GM18870 (cell line): Measurements from ENCODE around the gene RORB.

Experiments
- ATAC-seq: cut with Tn5 transposase; IDR thresholded peaks from one replicate; pipeline ENCODE4 v1.9.1; 2021; ENCODE audit warnings: moderate library complexity; ENCODE audit not compliant: unreplicated experiment

RORB gene

DNA sequence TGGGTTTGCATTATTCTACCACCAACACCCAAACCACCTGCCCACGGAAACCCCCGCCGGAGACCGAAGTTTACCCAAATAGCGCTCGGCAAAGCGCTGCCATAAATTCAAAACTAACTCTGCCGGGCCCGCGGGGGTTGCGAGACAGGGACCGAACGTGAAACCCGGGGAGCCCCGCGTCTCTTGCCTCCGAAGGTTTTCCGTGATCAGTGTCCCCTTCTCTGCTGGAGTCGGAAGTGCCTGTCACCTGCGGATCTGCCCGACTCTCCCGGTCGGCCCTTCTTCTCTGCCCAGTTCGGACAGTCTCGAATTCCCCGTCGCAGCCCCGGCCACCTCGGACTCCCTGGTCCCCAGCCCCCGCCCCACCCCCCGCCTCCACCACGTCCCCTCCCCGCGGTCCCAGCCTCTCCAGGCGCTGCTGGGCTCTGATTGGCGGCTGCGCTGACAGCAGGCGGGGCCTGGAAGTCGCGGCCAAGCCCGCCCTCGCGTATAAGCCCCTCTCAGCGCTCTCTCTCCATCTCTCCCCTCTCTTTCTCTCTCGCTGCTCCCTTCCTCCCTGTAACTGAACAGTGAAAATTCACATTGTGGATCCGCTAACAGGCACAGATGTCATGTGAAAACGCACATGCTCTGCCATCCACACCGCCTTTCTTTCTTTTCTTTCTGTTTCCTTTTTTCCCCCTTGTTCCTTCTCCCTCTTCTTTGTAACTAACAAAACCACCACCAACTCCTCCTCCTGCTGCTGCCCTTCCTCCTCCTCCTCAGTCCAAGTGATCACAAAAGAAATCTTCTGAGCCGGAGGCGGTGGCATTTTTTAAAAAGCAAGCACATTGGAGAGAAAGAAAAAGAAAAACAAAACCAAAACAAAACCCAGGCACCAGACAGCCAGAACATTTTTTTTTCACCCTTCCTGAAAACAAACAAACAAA, at the start of gene RORB:
RORB (plus strand) TSS at position 517 of the 929 bp plus-strand sequence. CDS start 642 bp downstream, outside the sequence.
- ATAC-seq: peak; percentile 43

DNA sequence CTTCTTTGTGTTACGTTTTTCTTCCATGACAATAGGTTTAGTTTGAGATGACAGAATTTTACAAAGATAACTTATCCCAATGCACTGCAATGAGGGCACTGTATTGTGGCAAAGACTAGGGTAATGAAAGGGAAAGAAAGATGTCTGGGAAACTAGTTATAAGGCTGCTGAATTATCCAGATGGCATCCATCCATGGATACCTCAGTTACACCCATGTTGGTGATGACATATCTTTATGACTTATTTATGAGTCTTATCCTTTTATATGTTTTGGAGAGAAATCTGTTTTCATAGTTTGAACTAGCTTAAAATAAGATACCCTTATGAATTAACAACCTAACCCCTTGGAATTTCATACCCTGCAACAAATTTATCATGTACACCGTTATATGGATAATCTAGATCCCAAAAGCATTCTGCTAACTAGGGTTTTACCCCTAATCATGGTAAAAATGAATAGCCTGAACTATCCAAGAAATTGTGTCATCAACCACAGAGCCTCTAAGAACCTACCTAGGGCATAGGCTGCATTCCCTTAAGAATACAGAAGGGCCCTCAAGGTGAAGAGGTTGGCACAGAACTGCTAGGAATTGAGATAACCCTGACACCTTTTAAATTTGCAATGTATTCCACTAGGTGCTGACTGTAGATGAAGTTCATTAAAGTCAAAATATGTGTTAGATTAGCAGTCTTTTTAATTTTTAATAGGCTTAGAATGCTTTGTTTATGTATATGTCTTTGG, 49.5 kb upstream of the RORB start:
- ATAC-seq: no peak

DNA sequence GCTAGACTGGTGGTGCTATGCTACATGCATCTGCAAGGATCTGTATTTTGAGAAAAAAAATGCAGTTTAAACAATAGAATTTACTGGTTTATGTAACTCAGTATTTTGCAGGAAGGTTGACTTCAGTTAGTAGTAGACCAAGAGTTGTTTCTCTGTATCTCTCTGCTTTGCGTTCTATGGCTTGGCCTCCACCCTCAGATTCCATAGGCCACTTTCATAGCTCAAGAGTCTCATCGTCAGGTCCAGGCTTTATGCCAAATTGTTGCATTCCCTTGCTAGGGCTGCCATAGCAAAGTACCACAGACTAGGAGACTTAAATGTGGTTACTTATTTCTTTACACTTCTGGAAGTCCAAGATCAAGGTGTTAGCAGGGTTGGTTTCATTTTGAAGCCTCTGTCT, 48.1 kb upstream of the RORB start:
- ATAC-seq: no peak

- no peak for ATAC-seq
Observed at GRCh38 chr9:74458832-74459231, 38.3 kb upstream of the RORB start.

- ATAC-seq: no peak
Observed at GRCh38 chr9:74463825-74464224, 33.3 kb upstream of the RORB start.

GRCh38 chr9:74478606-74479005, 18.5 kb upstream of the RORB start:
- no peak for ATAC-seq

GRCh38 chr9:74479711-74480110, 17.4 kb upstream of the RORB start:
- no peak for ATAC-seq

GRCh38 chr9:74487395-74487794, 9.7 kb upstream of the RORB start:
- ATAC-seq: no peak

DNA sequence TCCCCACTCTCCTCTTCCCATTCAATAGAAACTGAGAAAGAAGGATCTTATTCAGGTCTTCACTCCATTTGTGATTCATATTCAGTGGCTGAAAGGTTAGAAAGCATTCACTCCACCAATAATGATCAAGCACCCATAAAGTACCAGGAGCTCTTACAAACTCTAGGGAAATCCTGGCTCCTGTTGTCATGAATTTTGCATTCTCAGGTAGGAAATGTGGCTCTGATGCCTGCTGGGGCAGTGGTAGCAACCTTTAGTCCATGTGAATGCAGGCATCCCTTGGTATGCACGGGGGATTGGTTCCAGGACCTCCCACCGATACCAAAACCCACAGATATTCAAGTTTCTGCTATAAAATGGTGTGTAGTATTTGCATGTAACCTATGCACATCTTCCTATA, 3.6 kb upstream of the RORB start:
- no peak for ATAC-seq

DNA sequence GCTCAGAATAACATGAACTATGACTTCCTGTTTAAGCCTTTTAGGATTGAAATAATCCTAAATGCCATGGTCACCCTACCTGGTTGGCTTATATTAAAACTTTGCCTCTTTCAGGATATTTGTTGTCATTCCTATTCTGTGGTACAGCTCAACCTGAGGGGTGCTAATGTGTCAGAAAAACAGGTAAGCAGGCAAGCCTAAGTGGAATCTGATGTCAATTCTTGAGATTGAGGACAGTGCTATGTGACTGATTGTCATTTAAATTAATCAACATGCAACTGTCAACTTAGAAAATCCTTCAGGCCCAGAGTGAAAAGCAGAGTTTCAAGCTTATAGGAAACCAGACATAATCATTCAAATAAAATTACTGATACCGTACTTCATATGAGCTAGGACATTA, 2.6 kb upstream of the RORB start:
- ATAC-seq: no peak

GRCh38 chr9:74496406-74496805, 729 bp upstream of the RORB start:
- ATAC-seq: peak; percentile 22

DNA sequence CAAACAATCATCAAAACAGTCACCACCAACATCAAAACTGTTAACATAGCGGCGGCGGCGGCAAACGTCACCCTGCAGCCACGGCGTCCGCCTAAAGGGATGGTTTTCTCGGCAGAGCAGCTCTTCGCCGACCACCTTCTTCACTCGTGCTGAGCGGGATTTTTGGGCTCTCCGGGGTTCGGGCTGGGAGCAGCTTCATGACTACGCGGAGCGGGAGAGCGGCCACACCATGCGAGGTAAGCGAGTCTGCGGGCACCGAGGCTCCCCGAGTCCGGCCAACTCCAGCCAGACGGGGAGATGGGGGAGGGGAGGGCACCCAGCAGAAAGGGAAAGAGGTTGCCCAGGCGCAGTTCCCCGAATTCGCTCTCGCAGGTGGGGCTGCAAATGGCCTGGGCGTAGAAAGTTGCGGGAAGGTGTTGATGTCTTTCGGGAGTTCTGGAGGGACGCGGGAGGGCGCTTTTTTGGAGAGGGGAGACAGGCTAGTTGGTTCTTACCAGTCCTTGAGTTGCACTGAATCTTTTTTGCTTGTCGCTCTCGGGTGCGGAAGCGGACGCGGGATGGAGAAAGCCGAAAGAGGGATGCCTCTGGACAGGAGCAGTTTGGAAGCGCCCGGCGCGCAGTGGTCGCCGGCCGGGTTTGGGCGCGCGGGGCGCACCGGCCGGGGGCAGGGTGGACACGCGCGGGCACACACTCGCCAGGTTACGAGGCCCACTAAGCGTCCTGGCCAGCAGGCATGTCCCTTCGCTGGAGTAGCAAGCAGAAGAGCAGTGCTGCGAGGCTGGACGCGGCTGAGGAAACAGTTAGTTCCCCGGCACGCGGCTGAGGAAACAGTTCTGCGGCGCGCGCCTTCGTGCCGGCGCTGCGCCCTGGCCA, 849 bp downstream of the RORB start:
- ATAC-seq: no peak

GRCh38 chr9:74498621-74499095, 1.5 kb downstream of the RORB start:
- no peak for ATAC-seq

DNA sequence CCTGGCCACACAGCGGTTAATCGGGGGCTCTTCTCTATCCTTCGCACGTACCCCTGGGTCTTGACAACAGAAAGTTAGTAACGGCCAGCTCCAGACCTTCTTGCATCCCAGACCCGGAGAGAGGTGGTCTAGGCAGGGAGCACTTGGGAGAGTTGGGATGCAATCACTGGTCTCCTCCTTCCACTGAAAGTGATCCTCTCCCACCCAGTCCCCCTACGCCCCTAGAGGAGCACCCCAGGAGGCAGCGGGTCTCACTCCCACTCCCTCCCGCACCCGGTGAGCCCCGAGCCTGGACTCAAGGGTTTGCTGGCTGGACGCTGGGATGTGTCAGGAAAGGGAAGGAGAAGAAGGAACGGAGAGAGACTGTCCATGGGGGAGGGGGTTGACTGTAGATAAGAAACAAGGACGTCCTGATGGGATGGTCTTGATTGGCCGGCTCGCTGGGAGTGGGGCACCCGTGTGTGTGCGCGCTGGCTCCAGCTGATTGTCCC, 2.0 kb downstream of the RORB start:
- ATAC-seq: no peak

DNA sequence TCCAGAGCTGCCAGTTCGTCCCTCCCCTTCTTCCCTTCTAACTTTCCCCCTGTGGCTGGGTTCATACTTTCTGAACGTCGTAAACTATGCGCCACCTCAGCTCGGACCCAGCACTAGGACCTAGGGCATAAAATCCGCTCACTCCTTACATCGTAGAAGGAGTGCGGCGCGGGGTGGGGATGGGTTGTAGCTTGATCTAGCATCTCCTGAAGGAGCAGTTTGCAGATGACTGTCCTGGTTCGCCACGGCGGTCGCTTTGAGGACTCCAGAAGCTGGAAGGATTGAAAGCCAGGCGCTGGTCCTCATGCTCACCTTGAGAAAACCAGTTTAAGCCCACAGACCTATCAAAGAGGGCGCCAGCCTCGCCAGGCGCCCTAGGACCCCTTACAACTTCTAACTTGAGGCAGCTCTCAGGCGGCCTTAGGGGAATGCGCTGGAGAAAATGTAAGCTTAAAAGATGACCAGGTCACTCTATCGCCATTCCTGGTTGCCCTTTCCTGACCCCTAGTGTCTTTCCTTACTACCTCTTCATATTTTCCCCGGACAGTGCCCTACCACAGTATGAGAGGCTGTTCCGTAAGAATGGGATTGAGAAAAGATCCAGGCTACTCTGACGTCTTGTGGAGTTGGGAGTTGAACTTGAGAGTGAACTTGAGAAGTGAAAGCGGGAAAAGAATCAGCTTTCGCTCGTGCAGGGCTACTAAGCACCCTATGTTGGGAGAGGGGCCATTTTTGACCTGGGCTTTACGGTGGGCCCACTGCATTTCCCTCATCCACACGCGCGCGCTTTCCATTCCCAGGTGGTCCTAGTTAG, 2.8 kb downstream of the RORB start:
- ATAC-seq: no peak

DNA sequence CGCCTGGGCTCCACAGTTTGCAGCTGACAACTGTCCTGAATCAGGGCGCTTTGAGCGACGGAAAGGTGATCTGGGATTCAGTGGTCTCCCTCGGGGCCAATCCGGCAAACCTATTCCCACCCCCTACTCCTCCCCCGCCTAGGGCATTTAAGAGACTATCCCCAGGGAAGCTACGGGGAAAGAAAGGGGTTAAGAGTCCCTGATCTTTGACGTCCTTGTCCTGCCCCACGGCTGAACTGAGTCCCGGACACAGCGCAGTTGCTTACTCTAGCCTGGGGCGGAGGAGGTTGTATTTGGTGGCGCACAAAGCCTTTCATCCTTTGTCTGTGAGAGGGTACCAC, 3.4 kb downstream of the RORB start:
- ATAC-seq: no peak

DNA sequence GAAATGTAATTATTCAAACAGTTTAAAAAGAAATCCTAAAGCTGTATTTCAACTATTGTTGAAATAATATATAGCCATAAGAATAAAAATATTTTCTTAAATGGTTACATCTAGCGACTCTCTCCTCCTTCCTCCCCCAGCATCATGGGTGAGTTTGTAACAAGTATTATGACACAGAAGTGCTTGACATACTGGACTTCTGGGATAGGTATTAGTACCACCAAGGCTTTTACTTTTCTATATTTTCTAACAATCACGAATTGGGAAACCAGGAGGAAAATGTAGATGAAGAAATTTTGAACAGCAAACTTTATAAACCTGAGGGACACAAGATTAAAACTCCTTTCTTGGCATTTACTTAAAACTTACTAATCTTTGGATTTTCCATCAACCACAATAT, 4.4 kb downstream of the RORB start:
- no peak for ATAC-seq

GRCh38 chr9:74503219-74503618, 6.1 kb downstream of the RORB start:
- no peak for ATAC-seq

GRCh38 chr9:74503666-74504065, 6.5 kb downstream of the RORB start:
- no peak for ATAC-seq

- no peak for ATAC-seq
Observed at GRCh38 chr9:74511333-74511732, 14.2 kb downstream of the RORB start.
